ENCODE measurements around the gene WWOX. TPM values are rescaled to one million over a fixed set of nuclear protein-coding genes. Genes with fewer than 3 reads are reported as not detected.

WWOX gene
- total RNA-seq, 6 experiments from 2014 or later: 13.0 to 24.3 (median 16.5) TPM

- DNase-seq: no peak
- WGBS (ENCODE audit: insufficient coverage, low coverage, low lambda C conversion rate, missing lambda C conversion rate): 100% methylated on average over 5 of the region's 6 CpGs
- TF ChIP-seq, protein P1, sequence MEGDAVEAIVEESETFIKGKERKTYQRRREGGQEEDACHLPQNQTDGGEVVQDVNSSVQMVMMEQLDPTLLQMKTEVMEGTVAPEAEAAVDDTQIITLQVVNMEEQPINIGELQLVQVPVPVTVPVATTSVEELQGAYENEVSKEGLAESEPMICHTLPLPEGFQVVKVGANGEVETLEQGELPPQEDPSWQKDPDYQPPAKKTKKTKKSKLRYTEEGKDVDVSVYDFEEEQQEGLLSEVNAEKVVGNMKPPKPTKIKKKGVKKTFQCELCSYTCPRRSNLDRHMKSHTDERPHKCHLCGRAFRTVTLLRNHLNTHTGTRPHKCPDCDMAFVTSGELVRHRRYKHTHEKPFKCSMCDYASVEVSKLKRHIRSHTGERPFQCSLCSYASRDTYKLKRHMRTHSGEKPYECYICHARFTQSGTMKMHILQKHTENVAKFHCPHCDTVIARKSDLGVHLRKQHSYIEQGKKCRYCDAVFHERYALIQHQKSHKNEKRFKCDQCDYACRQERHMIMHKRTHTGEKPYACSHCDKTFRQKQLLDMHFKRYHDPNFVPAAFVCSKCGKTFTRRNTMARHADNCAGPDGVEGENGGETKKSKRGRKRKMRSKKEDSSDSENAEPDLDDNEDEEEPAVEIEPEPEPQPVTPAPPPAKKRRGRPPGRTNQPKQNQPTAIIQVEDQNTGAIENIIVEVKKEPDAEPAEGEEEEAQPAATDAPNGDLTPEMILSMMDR (IDR thresholded peaks at IDR 0.05): no peak
- TF ChIP-seq POLR2A (IDR thresholded peaks at IDR 0.05): no peak
These were observed 349.3 kb downstream of the WWOX start for GRCh38 chr16:78448658-78449271.

GRCh38 chr16:78450255-78450654, 350.8 kb downstream of the WWOX start:
- Histone ChIP-seq H3K27ac (no peak overlapping the region), H3K4me3 (no peak overlapping the region), H3K27me3 (no peaks in the 10 kb centered on the region), H3K9me3 (no peaks in the 10 kb centered on the region), H3K4me1 (no peaks in the 10 kb centered on the region), H3K36me3 (no peaks in the 10 kb centered on the region)
- intact Hi-C loops (cut with DNase I): no loop called here
- DNase-seq (no peak), ATAC-seq (no peak)
- WGBS (ENCODE audit: insufficient coverage, low coverage, low lambda C conversion rate, missing lambda C conversion rate): 70% methylated on average over 2 of the region's 2 CpGs
- TF ChIP-seq, protein P1 (IDR thresholded peaks at IDR 0.05): no peak
- no peak for TF ChIP-seq POLR2A (IDR thresholded peaks at IDR 0.05)

More at GRCh38 chr16:78448658-78449271, 349.3 kb downstream of the WWOX start:
- Histone ChIP-seq H3K9me3 (no peaks in the 10 kb centered on the region), H3K4me3 (no peak overlapping the region), H3K36me3 (no peaks in the 10 kb centered on the region), H3K27me3 (no peaks in the 10 kb centered on the region), H3K27ac (no peak overlapping the region), H3K4me1 (peaks cover 0 to 5% (median 0%) of the 10 kb centered on the region in 4 donors)
- ATAC-seq: no peak
- intact Hi-C loops (cut with DNase I): no loop called here

DNA sequence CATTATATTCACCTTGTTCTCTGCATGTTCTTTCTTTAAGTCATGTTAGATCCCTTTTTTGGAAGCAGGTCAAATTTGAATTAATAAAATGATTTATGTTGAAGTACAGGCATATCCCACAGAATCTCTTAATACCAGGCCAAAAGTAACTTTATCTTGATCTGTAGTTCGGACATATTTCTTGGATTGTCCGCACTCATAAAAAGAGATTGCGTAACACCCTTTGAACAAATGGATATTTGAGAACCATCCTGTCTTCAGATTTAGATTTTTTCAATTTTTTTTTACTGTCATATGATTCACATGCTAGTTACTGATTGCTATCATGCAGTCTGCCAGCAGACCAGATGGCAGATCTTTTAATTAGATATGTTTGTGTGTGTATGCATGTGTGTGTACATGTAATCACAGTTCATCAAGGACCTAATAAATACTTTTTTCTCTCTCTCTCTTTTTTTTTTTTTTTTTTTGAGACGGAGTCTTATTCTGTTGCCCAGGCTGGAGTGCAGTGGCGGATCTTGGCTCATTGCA, 352.6 kb downstream of the WWOX start:
- WGBS (ENCODE audit: insufficient coverage, low coverage, low lambda C conversion rate, missing lambda C conversion rate): 86% methylated on average over 3 of the region's 5 CpGs
- Histone ChIP-seq H3K36me3 (no peaks in the 10 kb centered on the region), H3K9me3 (no peaks in the 10 kb centered on the region), H3K27me3 (no peaks in the 10 kb centered on the region), H3K4me1 (no peaks in the 10 kb centered on the region), H3K4me3 (no peak overlapping the region), H3K27ac (no peak overlapping the region)
- ATAC-seq (no peak), DNase-seq (no peak)
- no peak for TF ChIP-seq POLR2A (IDR thresholded peaks at IDR 0.05)
- TF ChIP-seq, protein P1 (IDR thresholded peaks at IDR 0.05): no peak
- intact Hi-C loops (cut with DNase I): no loop called here

- WGBS (ENCODE audit: insufficient coverage, low coverage, low lambda C conversion rate, missing lambda C conversion rate): 81% methylated on average over 4 of the region's 4 CpGs
These were observed 356.4 kb downstream of the WWOX start for GRCh38 chr16:78455861-78456260.

More at GRCh38 chr16:78455861-78456260, 356.4 kb downstream of the WWOX start:
- intact Hi-C loops (cut with DNase I): no loop called here
- Histone ChIP-seq H3K9me3 (no peaks in the 10 kb centered on the region), H3K36me3 (no peaks in the 10 kb centered on the region), H3K4me1 (peaks cover 0 to 7% (median 0%) of the 10 kb centered on the region in 4 donors), H3K27me3 (no peaks in the 10 kb centered on the region), H3K27ac (no peak overlapping the region), H3K4me3 (no peak overlapping the region)
- TF ChIP-seq, protein P1 (IDR thresholded peaks at IDR 0.05): no peak
- TF ChIP-seq POLR2A (IDR thresholded peaks at IDR 0.05): no peak
- ATAC-seq: no peak
- DNase-seq: no peak

All from right lobe of liver (tissue), 6 donors.